ENCODE measurements around the gene KIAA1755. TPM values are rescaled to one million over a fixed set of nuclear protein-coding genes. Genes with fewer than 3 reads are reported as not detected.

Gene KIAA1755
- total RNA-seq, 1 donor from 2014 or later, result not detected

- peaks cover 18% of the 10 kb centered on the region for H3K27me3 Mint-ChIP-seq
- H3K4me3 Mint-ChIP-seq, result no peak overlapping the region
- intact Hi-C loops (cut with micrococcal nuclease), result no loop called here
- H3K27ac Mint-ChIP-seq, result no peak overlapping the region
- no peaks in the 10 kb centered on the region for H3K36me3 Mint-ChIP-seq (ENCODE audit: low read depth)
- H3K9me3 Mint-ChIP-seq, result no peaks in the 10 kb centered on the region
- no peak for DNase-seq
- no peaks in the 10 kb centered on the region for H3K4me1 Mint-ChIP-seq
Measured at GRCh38 chr20:38184101-38184500, 76.4 kb downstream of the KIAA1755 start.

- no peaks in the 10 kb centered on the region for H3K4me1 Mint-ChIP-seq
- H3K27ac Mint-ChIP-seq, result no peak overlapping the region
- DNase-seq, result no peak
- no peaks in the 10 kb centered on the region for H3K9me3 Mint-ChIP-seq
- no peak overlapping the region for H3K4me3 Mint-ChIP-seq
- intact Hi-C loops (cut with micrococcal nuclease), result no loop called here
- H3K27me3 Mint-ChIP-seq, result peaks cover 17% of the 10 kb centered on the region
- H3K36me3 Mint-ChIP-seq (ENCODE audit: low read depth), result no peaks in the 10 kb centered on the region
Measured at GRCh38 chr20:38181971-38182370, 78.6 kb downstream of the KIAA1755 start.

GRCh38 chr20:38181207-38181801 is 79.2 kb downstream of the KIAA1755 start:
- no peaks in the 10 kb centered on the region for H3K9me3 Mint-ChIP-seq
- no peak overlapping the region for H3K27ac Mint-ChIP-seq
- H3K4me3 Mint-ChIP-seq, result no peak overlapping the region
- H3K4me1 Mint-ChIP-seq, result no peaks in the 10 kb centered on the region
- peaks cover 14% of the 10 kb centered on the region for H3K27me3 Mint-ChIP-seq
- H3K36me3 Mint-ChIP-seq (ENCODE audit: low read depth), result no peaks in the 10 kb centered on the region
- DNase-seq, result no peak
- intact Hi-C loops (cut with micrococcal nuclease), result no loop called here

- DNase-seq, result no peak
- Mint-ChIP-seq H3K27me3 (peaks cover 12% of the 10 kb centered on the region), H3K27ac (no peak overlapping the region), H3K4me1 (no peaks in the 10 kb centered on the region), H3K4me3 (no peak overlapping the region), H3K9me3 (no peaks in the 10 kb centered on the region), H3K36me3 (ENCODE audit: low read depth) (no peaks in the 10 kb centered on the region)
- intact Hi-C loops (cut with micrococcal nuclease), result no loop called here
Measured at GRCh38 chr20:38180781-38181180, 79.8 kb downstream of the KIAA1755 start.

- DNase-seq, result no peak
- intact Hi-C loops (cut with micrococcal nuclease), result no loop called here
- Mint-ChIP-seq H3K27me3 (peaks cover 9% of the 10 kb centered on the region), H3K9me3 (no peaks in the 10 kb centered on the region), H3K4me3 (no peak overlapping the region), H3K27ac (no peak overlapping the region), H3K36me3 (ENCODE audit: low read depth) (no peaks in the 10 kb centered on the region), H3K4me1 (no peaks in the 10 kb centered on the region)
Measured at GRCh38 chr20:38179846-38180245, 80.7 kb downstream of the KIAA1755 start.

- intact Hi-C loops (cut with micrococcal nuclease), result no loop called here
- peaks cover 7% of the 10 kb centered on the region for H3K27me3 Mint-ChIP-seq
- no peak overlapping the region for H3K27ac Mint-ChIP-seq
- H3K9me3 Mint-ChIP-seq, result no peaks in the 10 kb centered on the region
- no peaks in the 10 kb centered on the region for H3K4me1 Mint-ChIP-seq
- no peak for DNase-seq
- no peak overlapping the region for H3K4me3 Mint-ChIP-seq
- no peaks in the 10 kb centered on the region for H3K36me3 Mint-ChIP-seq (ENCODE audit: low read depth)
Measured at GRCh38 chr20:38178581-38178980, 82.0 kb downstream of the KIAA1755 start.

GRCh38 chr20:38178065-38178491 is 82.5 kb downstream of the KIAA1755 start:
- peaks cover 7% of the 10 kb centered on the region for H3K27me3 Mint-ChIP-seq
- no peak overlapping the region for H3K27ac Mint-ChIP-seq
- intact Hi-C loops (cut with micrococcal nuclease), result no loop called here
- H3K9me3 Mint-ChIP-seq, result no peaks in the 10 kb centered on the region
- no peak for DNase-seq
- H3K4me1 Mint-ChIP-seq, result no peaks in the 10 kb centered on the region
- H3K4me3 Mint-ChIP-seq, result no peak overlapping the region
- no peaks in the 10 kb centered on the region for H3K36me3 Mint-ChIP-seq (ENCODE audit: low read depth)

GRCh38 chr20:38177201-38177600 is 83.3 kb downstream of the KIAA1755 start:
- peaks cover 6% of the 10 kb centered on the region for H3K27me3 Mint-ChIP-seq
- no peaks in the 10 kb centered on the region for H3K9me3 Mint-ChIP-seq
- intact Hi-C loops (cut with micrococcal nuclease), result no loop called here
- H3K4me3 Mint-ChIP-seq, result no peak overlapping the region
- DNase-seq, result no peak
- no peaks in the 10 kb centered on the region for H3K36me3 Mint-ChIP-seq (ENCODE audit: low read depth)
- H3K27ac Mint-ChIP-seq, result no peak overlapping the region
- H3K4me1 Mint-ChIP-seq, result no peaks in the 10 kb centered on the region

- peaks cover 10% of the 10 kb centered on the region for H3K27me3 Mint-ChIP-seq
- H3K27ac Mint-ChIP-seq, result no peak overlapping the region
- DNase-seq, result no peak
- intact Hi-C loops (cut with micrococcal nuclease), result no loop called here
- no peaks in the 10 kb centered on the region for H3K4me1 Mint-ChIP-seq
- no peaks in the 10 kb centered on the region for H3K36me3 Mint-ChIP-seq (ENCODE audit: low read depth)
- H3K4me3 Mint-ChIP-seq, result no peak overlapping the region
- no peaks in the 10 kb centered on the region for H3K9me3 Mint-ChIP-seq
Measured at GRCh38 chr20:38175304-38176180, 85.0 kb downstream of the KIAA1755 start.

GRCh38 chr20:38173237-38174156 is 87.0 kb downstream of the KIAA1755 start:
- peaks cover 10% of the 10 kb centered on the region for H3K27me3 Mint-ChIP-seq
- H3K36me3 Mint-ChIP-seq (ENCODE audit: low read depth), result no peaks in the 10 kb centered on the region
- no peaks in the 10 kb centered on the region for H3K9me3 Mint-ChIP-seq
- H3K4me3 Mint-ChIP-seq, result no peak overlapping the region
- intact Hi-C loops (cut with micrococcal nuclease), result no loop called here
- no peak for DNase-seq
- H3K27ac Mint-ChIP-seq, result no peak overlapping the region
- peaks cover 13% of the 10 kb centered on the region for H3K4me1 Mint-ChIP-seq

GRCh38 chr20:38172408-38172807 is 88.1 kb downstream of the KIAA1755 start:
- intact Hi-C loops (cut with micrococcal nuclease), result no loop called here
- no peak overlapping the region for H3K4me3 Mint-ChIP-seq
- DNase-seq, result no peak
- no peaks in the 10 kb centered on the region for H3K9me3 Mint-ChIP-seq
- H3K27ac Mint-ChIP-seq, result no peak overlapping the region
- H3K27me3 Mint-ChIP-seq, result peaks cover 8% of the 10 kb centered on the region
- H3K4me1 Mint-ChIP-seq, result peaks cover 19% of the 10 kb centered on the region
- H3K36me3 Mint-ChIP-seq (ENCODE audit: low read depth), result no peaks in the 10 kb centered on the region

GRCh38 chr20:38171675-38172043 is 88.9 kb downstream of the KIAA1755 start:
- DNase-seq, result no peak
- H3K27me3 Mint-ChIP-seq, result peaks cover 8% of the 10 kb centered on the region
- H3K4me3 Mint-ChIP-seq, result no peak overlapping the region
- intact Hi-C loops (cut with micrococcal nuclease), result no loop called here
- no peaks in the 10 kb centered on the region for H3K36me3 Mint-ChIP-seq (ENCODE audit: low read depth)
- peaks cover 19% of the 10 kb centered on the region for H3K4me1 Mint-ChIP-seq
- H3K27ac Mint-ChIP-seq, result no peak overlapping the region
- H3K9me3 Mint-ChIP-seq, result no peaks in the 10 kb centered on the region

GRCh38 chr20:38170826-38171674 is 89.5 kb downstream of the KIAA1755 start:
- DNase-seq, result no peak
- Mint-ChIP-seq H3K4me1 (peaks cover 19% of the 10 kb centered on the region), H3K9me3 (no peaks in the 10 kb centered on the region), H3K36me3 (ENCODE audit: low read depth) (no peaks in the 10 kb centered on the region), H3K4me3 (no peak overlapping the region), H3K27ac (no peak overlapping the region), H3K27me3 (peaks cover 11% of the 10 kb centered on the region)
- intact Hi-C loops (cut with micrococcal nuclease), result no loop called here

All from activated CD4-positive, alpha-beta T cell treated with anti-CD3 and anti-CD28 coated beads, Interleukin-2, amount 10 ng/mL, durations not matched to agents 24 days and 14 days (primary cell).